ENCODE results near the gene SMYD1.

DNA sequence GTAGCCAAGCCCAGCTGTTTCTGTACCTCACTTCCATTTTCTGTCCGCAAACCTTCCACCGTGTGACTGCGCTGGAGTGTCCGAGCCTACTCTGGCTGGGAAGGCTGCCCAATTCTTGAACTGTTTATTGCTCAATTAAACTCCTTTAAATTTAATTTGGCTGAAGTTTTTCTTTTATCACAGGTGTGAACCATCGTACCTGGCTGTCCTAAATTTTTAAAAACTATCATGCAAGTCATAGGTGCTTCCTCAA lies 45.0 kb upstream of the SMYD1 start:
- TF ChIP-seq, protein P1, sequence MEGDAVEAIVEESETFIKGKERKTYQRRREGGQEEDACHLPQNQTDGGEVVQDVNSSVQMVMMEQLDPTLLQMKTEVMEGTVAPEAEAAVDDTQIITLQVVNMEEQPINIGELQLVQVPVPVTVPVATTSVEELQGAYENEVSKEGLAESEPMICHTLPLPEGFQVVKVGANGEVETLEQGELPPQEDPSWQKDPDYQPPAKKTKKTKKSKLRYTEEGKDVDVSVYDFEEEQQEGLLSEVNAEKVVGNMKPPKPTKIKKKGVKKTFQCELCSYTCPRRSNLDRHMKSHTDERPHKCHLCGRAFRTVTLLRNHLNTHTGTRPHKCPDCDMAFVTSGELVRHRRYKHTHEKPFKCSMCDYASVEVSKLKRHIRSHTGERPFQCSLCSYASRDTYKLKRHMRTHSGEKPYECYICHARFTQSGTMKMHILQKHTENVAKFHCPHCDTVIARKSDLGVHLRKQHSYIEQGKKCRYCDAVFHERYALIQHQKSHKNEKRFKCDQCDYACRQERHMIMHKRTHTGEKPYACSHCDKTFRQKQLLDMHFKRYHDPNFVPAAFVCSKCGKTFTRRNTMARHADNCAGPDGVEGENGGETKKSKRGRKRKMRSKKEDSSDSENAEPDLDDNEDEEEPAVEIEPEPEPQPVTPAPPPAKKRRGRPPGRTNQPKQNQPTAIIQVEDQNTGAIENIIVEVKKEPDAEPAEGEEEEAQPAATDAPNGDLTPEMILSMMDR (IDR thresholded peaks at IDR 0.05), result no peak
- no peak for TF ChIP-seq POLR2A (IDR thresholded peaks at IDR 0.05)

Data from uterus (tissue), 2 donors.